Endodermal cell (in vitro differentiated cells): ENCODE data around the gene CRMP1. TPM values are rescaled to one million over a fixed set of nuclear protein-coding genes. Genes with fewer than 3 reads are reported as not detected.

Source experiments
- DNase-seq: peaks from one replicate; pipeline ENCODE4 v3.0.0-alpha.2; 2017
- H3K27ac ChIP-seq: 2 replicates; pipeline ENCODE4 v1.5.1; 2013; ENCODE audit warnings: mild to moderate bottlenecking, low read depth, low read length, moderate library complexity
- H3K27me3 ChIP-seq: 2 replicates; pipeline ENCODE4 v1.6.1; 2013; ENCODE audit warnings: mild to moderate bottlenecking, low read length, moderate library complexity; ENCODE audit not compliant: insufficient read depth, control insufficient read depth, poor library complexity, severe bottlenecking
- H3K36me3 ChIP-seq: 2 replicates; pipeline ENCODE4 v1.7.0; 2013; ENCODE audit warnings: mild to moderate bottlenecking, low read length, moderate library complexity; ENCODE audit not compliant: control insufficient read depth, insufficient read depth
- H3K4me1 ChIP-seq: one replicate; pipeline ENCODE4 v1.7.0; 2013; ENCODE audit warnings: low read length; ENCODE audit not compliant: control insufficient read depth, insufficient read depth
- H3K4me3 ChIP-seq: 2 replicates; pipeline ENCODE4 v1.5.1; 2013; ENCODE audit warnings: mild to moderate bottlenecking, low read length, moderate library complexity
- H3K9ac ChIP-seq: 2 replicates; pipeline ENCODE4 v1.6.1; 2013; ENCODE audit warnings: mild to moderate bottlenecking, low read length, moderate library complexity; ENCODE audit not compliant: poor library complexity, severe bottlenecking; ENCODE audit errors: extremely low read depth
- H3K9me3 ChIP-seq: 2 replicates; pipeline ENCODE4 v1.6.1; 2013; ENCODE audit warnings: mild to moderate bottlenecking, low read length, moderate library complexity; ENCODE audit not compliant: control insufficient read depth
- H3K27ac Mint-ChIP-seq: 2 replicates; pipeline ENCODE4 v1.8.0; 2020; ENCODE audit warnings: mixed read lengths
- H3K27me3 Mint-ChIP-seq: 2 replicates; pipeline ENCODE4 v1.8.0; 2021; ENCODE audit warnings: mild to moderate bottlenecking, mixed read lengths; ENCODE audit not compliant: insufficient read depth
- H3K36me3 Mint-ChIP-seq: 2 replicates; pipeline ENCODE4 v1.8.0; 2020; ENCODE audit warnings: low read depth, mixed read lengths
- H3K4me1 Mint-ChIP-seq: 2 replicates; pipeline ENCODE4 v1.8.0; 2020; ENCODE audit warnings: mixed read lengths
- H3K4me3 Mint-ChIP-seq: 2 replicates; pipeline ENCODE4 v1.8.0; 2020; ENCODE audit warnings: mild to moderate bottlenecking, moderate library complexity, mixed read lengths
- H3K9me3 Mint-ChIP-seq: 2 replicates; pipeline ENCODE4 v1.8.0; 2020; ENCODE audit warnings: mild to moderate bottlenecking, mixed read lengths
- WGBS, 2 experiments: methylation state at CpG; one replicate each; pipeline versions ENCODE4 v1.1.5 to v1.1.7; 2013; ENCODE audit warnings: missing lambda C conversion rate in 2 of 2, mixed read lengths in 1 of 2; ENCODE audit not compliant: insufficient coverage in 1 of 2, insufficient read length in 1 of 2; 5-methylcytosine and 5-hydroxymethylcytosine counted together
- total RNA-seq, 2 donors: library from RNA; stranded (reverse); fragmentation: NEBNext Ultra II Directional in 1 of 2; extraction: Animal tissue kit (Norgen Biotek cat#: 25700) in 1 of 2; gene quantifications; 2 replicates in 1 of 2; 3 replicates in 1 of 2; pipeline ENCODE4 v1.2.1, GENCODE V29; 2021
- TF ChIP-seq, protein P1 (sequence below): fragments of 200-600 bp; sonication (generic); conservative IDR thresholded peaks from 2 replicates; pipeline ENCODE4 v1.5.0; 2021; ENCODE audit warnings: antibody characterized with exemption, mild to moderate bottlenecking

The CRMP1 gene
- total RNA-seq, 2 donors from 2014 or later: 40.0 to 64.9 TPM

DNA sequence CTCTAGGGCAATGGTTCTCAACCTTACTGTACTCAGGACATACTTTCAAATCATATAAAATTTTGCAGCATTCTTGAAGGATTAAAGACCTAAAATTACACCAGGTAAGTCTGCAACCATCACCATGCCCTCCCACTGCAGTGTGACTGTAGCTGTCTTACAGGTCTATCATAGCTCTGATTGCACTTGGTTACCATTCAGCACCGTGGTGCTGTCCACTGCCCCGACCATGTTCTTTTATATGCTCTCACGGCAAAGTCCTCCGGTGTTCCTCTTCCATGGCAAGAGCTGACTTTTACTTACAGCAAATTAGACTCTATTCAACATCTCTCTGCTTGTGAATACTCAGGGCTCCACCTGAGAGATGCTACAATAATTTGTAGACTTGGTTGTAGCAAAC lies 11.5 kb downstream of the CRMP1 start:
- Histone ChIP-seq H3K4me1 (no peaks in the 10 kb centered on the region), H3K36me3 (no peaks in the 10 kb centered on the region), H3K27ac (no peak overlapping the region), H3K9me3 (no peaks in the 10 kb centered on the region), H3K27me3 (no peaks in the 10 kb centered on the region), H3K4me3 (no peak overlapping the region), H3K9ac (no peak overlapping the region)
- WGBS, 2 experiments: 65 to 67% methylated on average over 3 to 4 of the region's 4 CpGs
- TF ChIP-seq, protein P1, sequence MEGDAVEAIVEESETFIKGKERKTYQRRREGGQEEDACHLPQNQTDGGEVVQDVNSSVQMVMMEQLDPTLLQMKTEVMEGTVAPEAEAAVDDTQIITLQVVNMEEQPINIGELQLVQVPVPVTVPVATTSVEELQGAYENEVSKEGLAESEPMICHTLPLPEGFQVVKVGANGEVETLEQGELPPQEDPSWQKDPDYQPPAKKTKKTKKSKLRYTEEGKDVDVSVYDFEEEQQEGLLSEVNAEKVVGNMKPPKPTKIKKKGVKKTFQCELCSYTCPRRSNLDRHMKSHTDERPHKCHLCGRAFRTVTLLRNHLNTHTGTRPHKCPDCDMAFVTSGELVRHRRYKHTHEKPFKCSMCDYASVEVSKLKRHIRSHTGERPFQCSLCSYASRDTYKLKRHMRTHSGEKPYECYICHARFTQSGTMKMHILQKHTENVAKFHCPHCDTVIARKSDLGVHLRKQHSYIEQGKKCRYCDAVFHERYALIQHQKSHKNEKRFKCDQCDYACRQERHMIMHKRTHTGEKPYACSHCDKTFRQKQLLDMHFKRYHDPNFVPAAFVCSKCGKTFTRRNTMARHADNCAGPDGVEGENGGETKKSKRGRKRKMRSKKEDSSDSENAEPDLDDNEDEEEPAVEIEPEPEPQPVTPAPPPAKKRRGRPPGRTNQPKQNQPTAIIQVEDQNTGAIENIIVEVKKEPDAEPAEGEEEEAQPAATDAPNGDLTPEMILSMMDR: no peak
- Mint-ChIP-seq H3K36me3 (no peaks in the 10 kb centered on the region), H3K27me3 (no peaks in the 10 kb centered on the region), H3K4me1 (peaks cover 7% of the 10 kb centered on the region), H3K9me3 (no peaks in the 10 kb centered on the region), H3K4me3 (no peak overlapping the region), H3K27ac (no peak overlapping the region)
- DNase-seq: peak; percentile 67

DNA sequence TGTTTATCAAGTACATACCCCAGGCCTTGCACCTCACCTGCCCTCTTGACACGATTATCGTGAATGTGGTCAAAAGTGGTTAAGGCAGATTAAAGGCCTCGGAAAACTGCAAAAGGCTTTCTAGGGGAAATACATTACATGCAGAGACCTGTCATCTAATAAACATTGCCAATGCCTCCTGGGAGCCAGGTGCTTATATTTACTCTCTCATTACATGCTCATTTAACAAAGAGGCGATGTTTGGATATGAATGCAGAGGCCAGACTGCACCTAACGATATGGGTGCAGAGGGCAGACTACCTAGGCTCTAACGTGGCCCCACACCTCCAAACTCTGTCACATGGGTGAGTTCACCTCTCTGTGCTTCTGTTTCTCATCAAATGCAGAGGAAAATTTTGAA lies 14.5 kb downstream of the CRMP1 start:
- Histone ChIP-seq H3K36me3 (no peaks in the 10 kb centered on the region), H3K4me3 (no peak overlapping the region), H3K9me3 (no peaks in the 10 kb centered on the region), H3K27me3 (no peaks in the 10 kb centered on the region), H3K9ac (no peak overlapping the region), H3K27ac (no peak overlapping the region), H3K4me1 (no peaks in the 10 kb centered on the region)
- no peaks in the 10 kb centered on the region for H3K9me3 Mint-ChIP-seq
- DNase-seq: no peak
- 91 to 100% methylated on average over 3 to 6 of the region's 6 CpGs for WGBS, 2 experiments
- TF ChIP-seq, protein P1: no peak
- peaks cover 7% of the 10 kb centered on the region for H3K36me3 Mint-ChIP-seq
- H3K27ac Mint-ChIP-seq: no peak overlapping the region
- H3K4me3 Mint-ChIP-seq: no peak overlapping the region
- peaks cover 3% of the 10 kb centered on the region for H3K4me1 Mint-ChIP-seq
- H3K27me3 Mint-ChIP-seq: no peaks in the 10 kb centered on the region

GRCh38 chr4:5877392-5877791 lies 15.5 kb downstream of the CRMP1 start:
- TF ChIP-seq, protein P1: no peak
- no peak overlapping the region for H3K27ac Mint-ChIP-seq
- no peak overlapping the region for H3K27ac ChIP-seq
- no peaks in the 10 kb centered on the region for H3K27me3 Mint-ChIP-seq
- H3K4me3 ChIP-seq: no peak overlapping the region
- no peak overlapping the region for H3K4me3 Mint-ChIP-seq
- H3K4me1 ChIP-seq: no peaks in the 10 kb centered on the region
- no peaks in the 10 kb centered on the region for H3K36me3 ChIP-seq
- no peak for DNase-seq
- H3K4me1 Mint-ChIP-seq: peaks cover 3% of the 10 kb centered on the region
- H3K9me3 Mint-ChIP-seq: peaks cover 4% of the 10 kb centered on the region
- H3K27me3 ChIP-seq: no peaks in the 10 kb centered on the region
- no peak overlapping the region for H3K9ac ChIP-seq
- H3K36me3 Mint-ChIP-seq: peaks cover 16% of the 10 kb centered on the region
- 91 to 92% methylated on average over 9 of the region's 9 CpGs for WGBS, 2 experiments
- no peaks in the 10 kb centered on the region for H3K9me3 ChIP-seq
